HUDEP-2 (cell line): Measurements from ENCODE around the gene TMEM132C.

Experiments
- DNase-seq, 76 experiments: peaks; one replicate each; lab custom pipeline; 2025; ENCODE audit not compliant: unreplicated experiment in 76 of 76; lab: John Stamatoyannopoulos, UW

Gene TMEM132C

GRCh38 chr12:128337431-128338170 is 70.6 kb downstream of the TMEM132C start:
- no peak for DNase-seq

- no peak for DNase-seq
Observed at GRCh38 chr12:128338386-128339125, 71.6 kb downstream of the TMEM132C start.

- DNase-seq = no peak
Observed at GRCh38 chr12:128339126-128339520, 72.2 kb downstream of the TMEM132C start.

GRCh38 chr12:128339631-128340030 is 72.7 kb downstream of the TMEM132C start:
- no peak for DNase-seq

- no peak for DNase-seq
Observed at GRCh38 chr12:128353301-128353700, 86.3 kb downstream of the TMEM132C start.

- no peak for DNase-seq
Observed at GRCh38 chr12:128356547-128356946, 89.6 kb downstream of the TMEM132C start.

- no peak for DNase-seq
Observed at GRCh38 chr12:128361400-128361995, 94.5 kb downstream of the TMEM132C start.

- no peak for DNase-seq
Observed at GRCh38 chr12:128365032-128365431, 98.1 kb downstream of the TMEM132C start.

GRCh38 chr12:128365651-128366231 is 98.8 kb downstream of the TMEM132C start:
- DNase-seq = no peak

- no peak for DNase-seq
Observed at GRCh38 chr12:128367961-128368360, 101.0 kb downstream of the TMEM132C start.

GRCh38 chr12:128381541-128381940 is 114.6 kb downstream of the TMEM132C start:
- DNase-seq = no peak

- no peak for DNase-seq
Observed at GRCh38 chr12:128381946-128382345, 115.0 kb downstream of the TMEM132C start.

GRCh38 chr12:128382946-128383345 is 116.0 kb downstream of the TMEM132C start:
- DNase-seq = no peak

- no peak for DNase-seq
Observed at GRCh38 chr12:128383357-128383937, 116.5 kb downstream of the TMEM132C start.

- no peak for DNase-seq
Observed at GRCh38 chr12:128385736-128386135, 118.8 kb downstream of the TMEM132C start.

- DNase-seq = peak in 54 of 76 experiments; percentile 1 to 64 (median 36)
Observed at GRCh38 chr12:128387811-128388422, 120.9 kb downstream of the TMEM132C start.

GRCh38 chr12:128388461-128389000 is 121.6 kb downstream of the TMEM132C start:
- DNase-seq = no peak

- no peak for DNase-seq
Observed at GRCh38 chr12:128393346-128393745, 126.4 kb downstream of the TMEM132C start.

- no peak for DNase-seq
Observed at GRCh38 chr12:128394137-128394536, 127.2 kb downstream of the TMEM132C start.

GRCh38 chr12:128399253-128399652 is 132.3 kb downstream of the TMEM132C start:
- DNase-seq = no peak
